GM12872 (cell line): ENCODE results near the gene CCL1.

Experiments used
- TF ChIP-seq, protein P1 (sequence below): IDR thresholded peaks from 3 replicates; pipeline ENCODE4 v1.5.1; 2011; ENCODE audit warnings: low read depth, mild to moderate bottlenecking, low read length, moderate library complexity; ENCODE audit not compliant: insufficient read depth

CCL1 gene

DNA sequence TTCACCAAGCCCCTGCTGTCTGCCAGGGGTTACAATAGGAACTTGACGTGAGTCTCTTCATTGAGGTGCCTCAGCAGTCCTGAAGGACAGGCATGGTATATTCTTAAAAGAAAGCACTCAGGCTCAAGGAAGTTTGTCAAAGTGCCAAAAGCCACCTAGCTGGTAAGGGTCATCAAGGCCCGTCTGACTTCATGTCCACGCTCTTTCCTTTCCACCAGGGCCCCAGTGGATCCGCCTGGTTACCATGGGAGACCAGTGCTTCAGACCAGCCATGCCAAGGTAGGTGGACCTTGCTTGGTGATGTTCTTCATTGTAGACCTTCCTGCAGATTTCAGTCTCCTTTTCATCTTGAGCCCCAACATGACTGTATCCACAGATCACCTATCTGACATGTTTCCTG is 27.6 kb upstream of the CCL1 start:
- TF ChIP-seq, protein P1, sequence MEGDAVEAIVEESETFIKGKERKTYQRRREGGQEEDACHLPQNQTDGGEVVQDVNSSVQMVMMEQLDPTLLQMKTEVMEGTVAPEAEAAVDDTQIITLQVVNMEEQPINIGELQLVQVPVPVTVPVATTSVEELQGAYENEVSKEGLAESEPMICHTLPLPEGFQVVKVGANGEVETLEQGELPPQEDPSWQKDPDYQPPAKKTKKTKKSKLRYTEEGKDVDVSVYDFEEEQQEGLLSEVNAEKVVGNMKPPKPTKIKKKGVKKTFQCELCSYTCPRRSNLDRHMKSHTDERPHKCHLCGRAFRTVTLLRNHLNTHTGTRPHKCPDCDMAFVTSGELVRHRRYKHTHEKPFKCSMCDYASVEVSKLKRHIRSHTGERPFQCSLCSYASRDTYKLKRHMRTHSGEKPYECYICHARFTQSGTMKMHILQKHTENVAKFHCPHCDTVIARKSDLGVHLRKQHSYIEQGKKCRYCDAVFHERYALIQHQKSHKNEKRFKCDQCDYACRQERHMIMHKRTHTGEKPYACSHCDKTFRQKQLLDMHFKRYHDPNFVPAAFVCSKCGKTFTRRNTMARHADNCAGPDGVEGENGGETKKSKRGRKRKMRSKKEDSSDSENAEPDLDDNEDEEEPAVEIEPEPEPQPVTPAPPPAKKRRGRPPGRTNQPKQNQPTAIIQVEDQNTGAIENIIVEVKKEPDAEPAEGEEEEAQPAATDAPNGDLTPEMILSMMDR: no peak

DNA sequence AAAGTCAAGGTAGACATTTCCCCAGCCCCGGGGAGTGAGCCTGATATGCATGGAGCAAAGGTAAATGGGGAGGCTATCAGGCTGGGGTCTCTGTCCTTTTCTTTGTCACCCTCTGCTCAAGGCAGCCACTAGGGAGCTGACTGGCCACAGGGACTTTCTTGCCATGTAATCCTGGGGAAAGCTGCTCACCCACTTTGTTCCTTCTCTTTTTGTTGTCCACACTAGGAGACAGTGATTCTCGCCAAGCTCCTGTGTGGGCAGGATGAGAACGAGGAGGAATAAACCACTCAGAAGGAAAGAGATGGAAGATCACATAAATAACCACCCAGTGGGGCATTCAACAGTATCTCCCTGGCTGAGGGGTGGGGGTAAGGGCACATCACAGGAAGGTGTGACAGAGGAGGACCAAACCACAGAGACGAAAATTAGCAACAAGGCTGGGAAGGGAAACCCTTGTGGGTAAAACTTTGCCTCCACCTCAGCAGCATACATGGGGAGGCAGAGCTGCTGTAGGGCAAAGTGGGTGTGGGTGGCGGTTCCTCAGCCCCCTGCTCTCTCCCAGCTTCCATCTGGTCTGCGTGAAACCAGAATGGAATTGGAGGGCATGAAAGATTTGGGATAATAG is 26.2 kb upstream of the CCL1 start:
- TF ChIP-seq, protein P1: no peak

DNA sequence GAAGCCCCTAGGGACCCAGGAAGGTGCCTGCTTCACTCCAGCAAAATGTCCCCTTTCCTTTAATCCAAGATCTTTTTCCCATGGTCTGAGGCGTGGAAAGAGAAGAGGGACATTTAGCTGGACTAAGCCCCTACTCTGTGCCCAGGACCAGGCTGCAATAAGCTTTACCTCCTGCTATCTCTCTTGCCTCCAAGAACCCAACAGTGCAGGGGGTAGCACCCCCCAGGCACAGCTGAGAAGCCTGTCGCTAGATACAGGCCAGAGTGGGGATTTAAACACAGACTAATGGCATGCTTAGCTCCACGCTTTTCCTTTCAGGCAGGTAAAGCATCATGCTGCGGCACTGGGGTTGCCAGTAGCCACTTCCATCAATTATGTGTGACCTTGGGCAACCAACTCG is 24.5 kb upstream of the CCL1 start:
- TF ChIP-seq, protein P1: no peak

DNA sequence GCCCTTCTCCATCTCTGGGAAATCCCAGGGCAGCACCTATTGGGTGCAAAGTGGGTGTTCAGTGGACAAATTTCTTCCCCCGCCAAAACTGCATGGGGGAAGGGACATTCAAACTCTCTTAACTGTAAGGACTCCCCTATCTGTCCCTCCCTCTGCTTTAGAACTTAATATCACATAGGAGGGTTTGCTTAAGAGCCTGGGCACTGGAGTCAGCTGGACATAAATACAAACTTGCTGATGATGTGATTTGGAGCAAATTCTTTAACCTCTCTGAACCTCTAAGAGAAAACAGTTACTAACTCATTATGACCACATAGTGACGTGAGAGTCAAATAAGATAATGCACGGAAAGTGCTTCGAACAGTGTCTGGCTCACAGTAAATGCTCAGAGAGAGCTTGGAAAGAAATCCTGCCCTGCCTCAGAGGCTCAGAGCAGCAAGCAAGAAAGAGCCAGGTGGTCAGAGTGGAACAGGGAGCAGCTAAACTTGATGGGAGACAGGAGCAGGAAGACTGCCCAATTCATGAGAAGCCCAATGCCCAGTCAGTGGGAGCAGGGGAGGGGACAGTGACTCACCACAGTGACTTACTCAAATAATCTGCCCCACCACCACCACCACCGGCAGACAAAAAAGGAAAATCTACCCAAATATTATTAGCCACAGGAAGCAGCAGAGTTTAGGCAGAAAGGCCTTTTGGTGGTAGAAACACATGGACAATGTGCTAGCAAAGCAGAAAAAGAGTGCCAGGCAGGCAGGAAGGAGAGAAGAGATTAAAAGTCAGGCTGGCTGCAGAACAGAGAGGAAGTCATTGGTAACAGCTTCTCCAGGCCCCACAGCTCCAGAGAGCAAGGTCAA is 23.9 kb upstream of the CCL1 start:
- TF ChIP-seq, protein P1: no peak

DNA sequence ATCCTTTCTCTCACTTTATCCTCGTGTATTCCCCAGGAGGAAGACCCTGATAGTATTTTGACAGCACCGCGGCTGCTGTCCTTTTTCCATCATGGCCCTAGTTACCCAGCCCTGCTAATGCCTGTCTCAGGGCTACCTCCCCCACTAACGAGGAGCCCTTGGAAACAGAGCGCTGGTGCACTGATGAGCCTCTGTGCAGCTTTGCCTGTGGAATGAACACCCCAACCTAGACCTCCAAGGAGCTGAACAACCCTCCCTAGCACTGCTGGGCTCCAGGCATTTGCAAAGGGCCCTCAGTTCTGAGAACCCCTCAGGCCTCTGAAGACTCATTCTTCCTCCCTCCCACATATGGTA is 23.3 kb upstream of the CCL1 start:
- TF ChIP-seq, protein P1: no peak

DNA sequence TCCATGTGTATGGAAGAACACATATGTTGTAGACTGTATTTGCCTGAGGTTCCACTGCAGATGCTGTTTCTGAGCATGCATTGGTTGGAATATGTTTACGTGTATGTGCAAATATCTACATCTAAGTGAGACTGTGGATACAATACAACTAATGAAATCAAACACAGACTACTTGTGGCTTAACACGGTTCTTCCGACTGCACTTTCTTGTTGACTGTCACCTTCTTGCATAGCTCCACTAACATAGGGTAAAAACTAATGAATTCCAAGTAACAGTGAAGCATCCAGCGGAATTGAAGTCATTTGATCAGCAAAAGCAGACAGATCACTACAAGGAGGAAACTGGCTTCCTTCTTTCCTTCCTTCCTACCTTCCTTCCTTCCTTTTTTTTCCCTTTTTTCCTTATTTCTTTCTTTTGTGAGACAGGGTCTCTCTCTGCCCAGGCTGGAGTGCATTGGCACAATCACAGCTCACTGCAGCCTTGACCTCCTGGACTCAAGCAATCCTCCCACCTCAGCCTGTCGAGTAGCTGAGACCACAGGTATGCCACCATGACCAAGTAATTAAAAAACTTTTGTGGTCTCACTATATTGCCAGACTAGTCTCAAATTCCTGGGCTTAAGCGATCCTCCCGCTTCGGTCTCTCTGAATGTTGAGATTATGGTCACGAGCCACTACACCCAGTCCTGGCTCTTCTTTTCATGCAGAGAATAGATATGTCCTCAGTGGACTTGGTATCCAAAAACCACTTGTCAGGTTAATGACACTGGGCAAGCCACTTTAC is 22.0 kb upstream of the CCL1 start:
- TF ChIP-seq, protein P1: no peak

DNA sequence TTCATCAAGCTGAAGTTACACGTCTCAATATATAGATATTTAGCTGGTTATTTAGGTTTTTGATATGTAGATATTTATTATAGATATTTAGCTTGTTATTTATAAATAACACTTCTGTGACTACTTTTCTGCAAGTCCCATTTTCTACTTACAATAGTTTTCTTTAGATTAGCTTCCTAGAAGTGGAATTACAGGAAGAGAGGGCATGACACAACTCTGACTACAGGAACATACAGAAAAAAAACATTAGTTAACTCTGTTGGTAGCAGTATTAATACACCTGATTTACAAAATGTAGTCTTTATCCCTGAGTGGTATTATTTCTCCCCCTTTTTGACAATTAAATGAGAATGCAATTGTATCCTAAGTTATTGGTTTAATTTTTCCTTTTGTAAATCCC is 21.2 kb upstream of the CCL1 start:
- TF ChIP-seq, protein P1: no peak
